ENCODE data around the gene CACNA1H. TPM values are rescaled to one million over a fixed set of nuclear protein-coding genes. Genes with fewer than 3 reads are reported as not detected.

The CACNA1H gene
- total RNA-seq, 2 experiments from 2014 or later: 0.27 to 0.34 TPM

- POLR2A ChIA-PET: no interaction called here
- Mint-ChIP-seq H3K36me3 (ENCODE audit: low read depth) (no peaks in the 10 kb centered on the region), H3K4me3 (no peak overlapping the region), H3K27me3 (no peaks in the 10 kb centered on the region), H3K9me3 (no peaks in the 10 kb centered on the region), H3K27ac (no peak overlapping the region), H3K4me1 (ENCODE audit: low read depth) (no peaks in the 10 kb centered on the region)
- intact Hi-C loops (cut with micrococcal nuclease): no loop called here
- CTCF ChIA-PET: interaction anchor here (0.6 kb wide), 1 partner anchor 159 kb away, joined by 3 read pairs; no protein-coding TSS in a partner anchor
- no peak for ATAC-seq
- no peak for DNase-seq
- no peak for TF ChIP-seq CTCF (IDR thresholded peaks at IDR 0.05)
Measured at GRCh38 chr16:1145383-1146100, 7.4 kb upstream of the CACNA1H start.

- TF ChIP-seq CTCF (IDR thresholded peaks at IDR 0.05): no peak
- Mint-ChIP-seq H3K36me3 (ENCODE audit: low read depth) (no peaks in the 10 kb centered on the region), H3K9me3 (no peaks in the 10 kb centered on the region), H3K27ac (no peak overlapping the region), H3K4me3 (no peak overlapping the region), H3K27me3 (no peaks in the 10 kb centered on the region), H3K4me1 (ENCODE audit: low read depth) (no peaks in the 10 kb centered on the region)
- ATAC-seq (no peak), DNase-seq (peak; percentile 17)
- ChIA-PET CTCF (no interaction called here), POLR2A (no interaction called here)
- intact Hi-C loops (cut with micrococcal nuclease): no loop called here
Measured at GRCh38 chr16:1146409-1146808, 6.5 kb upstream of the CACNA1H start.

- ATAC-seq (no peak), DNase-seq (no peak)
- Mint-ChIP-seq H3K27ac (no peak overlapping the region), H3K27me3 (no peaks in the 10 kb centered on the region), H3K36me3 (ENCODE audit: low read depth) (no peaks in the 10 kb centered on the region), H3K4me3 (no peak overlapping the region), H3K4me1 (ENCODE audit: low read depth) (no peaks in the 10 kb centered on the region), H3K9me3 (no peaks in the 10 kb centered on the region)
- intact Hi-C loops (cut with micrococcal nuclease): no loop called here
- TF ChIP-seq CTCF (IDR thresholded peaks at IDR 0.05): no peak
- ChIA-PET POLR2A (no interaction called here), CTCF (no interaction called here)
Measured at GRCh38 chr16:1147027-1147426, 5.9 kb upstream of the CACNA1H start.

GRCh38 chr16:1149101-1149636 lies 3.7 kb upstream of the CACNA1H start:
- no peaks in the 10 kb centered on the region for H3K4me1 Mint-ChIP-seq (ENCODE audit: low read depth)
- POLR2A ChIA-PET: no interaction called here
- ATAC-seq (no peak), DNase-seq (no peak)
- H3K27me3 Mint-ChIP-seq: no peaks in the 10 kb centered on the region
- CTCF ChIA-PET: no interaction called here
- H3K36me3 Mint-ChIP-seq (ENCODE audit: low read depth): no peaks in the 10 kb centered on the region
- H3K4me3 Mint-ChIP-seq: no peak overlapping the region
- TF ChIP-seq CTCF (IDR thresholded peaks at IDR 0.05): no peak
- no peaks in the 10 kb centered on the region for H3K9me3 Mint-ChIP-seq
- no peak overlapping the region for H3K27ac Mint-ChIP-seq
- intact Hi-C loops (cut with micrococcal nuclease): no loop called here

GRCh38 chr16:1150511-1150982 lies 2.4 kb upstream of the CACNA1H start:
- H3K4me3 Mint-ChIP-seq: no peak overlapping the region
- CTCF ChIA-PET: no interaction called here
- no peaks in the 10 kb centered on the region for H3K4me1 Mint-ChIP-seq (ENCODE audit: low read depth)
- POLR2A ChIA-PET: interaction anchor here (1.0 kb wide), 1 partner anchor 122 kb away, joined by 3 read pairs; no protein-coding TSS in a partner anchor
- DNase-seq (peak; percentile 45), ATAC-seq (no peak)
- H3K27ac Mint-ChIP-seq: no peak overlapping the region
- no peak for TF ChIP-seq CTCF (IDR thresholded peaks at IDR 0.05)
- intact Hi-C loops (cut with micrococcal nuclease): no loop called here
- H3K9me3 Mint-ChIP-seq: no peaks in the 10 kb centered on the region
- no peaks in the 10 kb centered on the region for H3K36me3 Mint-ChIP-seq (ENCODE audit: low read depth)
- H3K27me3 Mint-ChIP-seq: peaks cover 6% of the 10 kb centered on the region

Measured in activated CD8-positive, alpha-beta T cell treated with anti-CD3 and anti-CD28 coated beads for 36 hours (primary cell).